Stimulated activated CD4-positive, alpha-beta T cell treated with anti-CD3 and anti-CD28 coated beads, Interleukin-1b, Interleukin-23, amount 100 ng/mL, for 48 hours (primary cell): ENCODE results near the gene ADPRHL1.

Experiments
- DNase-seq: peaks from one replicate; pipeline ENCODE4 v3.0.0-alpha.2; 2020

ADPRHL1 gene

GRCh38 chr13:113429608-113429985 lies 23.7 kb downstream of the ADPRHL1 start:
- DNase-seq = no peak

GRCh38 chr13:113428871-113429607 lies 24.2 kb downstream of the ADPRHL1 start:
- no peak for DNase-seq

- no peak for DNase-seq
These were observed 24.8 kb downstream of the ADPRHL1 start for GRCh38 chr13:113428469-113428865.

- no peak for DNase-seq
These were observed 25.5 kb downstream of the ADPRHL1 start for GRCh38 chr13:113427562-113428468.

GRCh38 chr13:113426591-113426986 lies 26.7 kb downstream of the ADPRHL1 start:
- no peak for DNase-seq

GRCh38 chr13:113425941-113426590 lies 27.2 kb downstream of the ADPRHL1 start:
- DNase-seq = no peak

GRCh38 chr13:113423520-113424163 lies 29.6 kb downstream of the ADPRHL1 start:
- no peak for DNase-seq

- DNase-seq = no peak
These were observed 30.3 kb downstream of the ADPRHL1 start for GRCh38 chr13:113422807-113423519.

- DNase-seq = no peak
These were observed 31.5 kb downstream of the ADPRHL1 start for GRCh38 chr13:113421673-113422270.

- no peak for DNase-seq
These were observed 32.3 kb downstream of the ADPRHL1 start for GRCh38 chr13:113420833-113421600.

- no peak for DNase-seq
These were observed 33.1 kb downstream of the ADPRHL1 start for GRCh38 chr13:113420232-113420631.

GRCh38 chr13:113419531-113420193 lies 33.6 kb downstream of the ADPRHL1 start:
- DNase-seq = no peak

- DNase-seq = no peak
These were observed 34.6 kb downstream of the ADPRHL1 start for GRCh38 chr13:113418722-113419049.

GRCh38 chr13:113417836-113418721 lies 35.2 kb downstream of the ADPRHL1 start:
- no peak for DNase-seq

- DNase-seq = no peak
These were observed 36.1 kb downstream of the ADPRHL1 start for GRCh38 chr13:113417008-113417751.

- no peak for DNase-seq
These were observed 37.5 kb downstream of the ADPRHL1 start for GRCh38 chr13:113415825-113416224.

- no peak for DNase-seq
These were observed 38.3 kb downstream of the ADPRHL1 start for GRCh38 chr13:113415032-113415431.

GRCh38 chr13:113414335-113414734 lies 39.0 kb downstream of the ADPRHL1 start:
- DNase-seq = no peak

GRCh38 chr13:113413898-113414282 lies 39.4 kb downstream of the ADPRHL1 start:
- DNase-seq = no peak
